ENCODE measurements around the gene RBMS1. TPM values are rescaled to one million over a fixed set of nuclear protein-coding genes. Genes with fewer than 3 reads are reported as not detected.

Gene RBMS1
- total and polyA plus RNA-seq, 2 experiments from 2014 or later = 55.5 to 94.8 TPM

DNA sequence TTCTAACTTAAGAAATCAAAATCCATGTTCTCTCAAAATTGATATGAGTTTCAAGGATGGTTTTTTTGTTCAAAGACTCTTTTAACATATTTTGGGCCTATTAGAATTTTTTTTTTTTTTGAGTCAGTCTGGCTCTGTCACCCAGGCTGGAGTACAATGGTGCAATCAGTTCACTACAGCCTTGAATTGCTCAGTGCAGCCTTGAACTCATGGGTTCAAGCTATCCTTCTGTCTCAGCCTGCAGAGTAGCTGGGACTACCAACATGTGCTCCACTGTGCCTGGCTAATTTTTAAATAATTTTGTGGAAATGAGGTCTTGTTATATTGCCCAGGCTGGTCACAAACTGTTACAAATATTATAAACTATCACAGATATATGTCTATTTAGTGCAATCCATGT is 40.6 kb upstream of the RBMS1 start:
- H4K20me1 ChIP-seq (replicated peaks; ENCODE audit: insufficient read depth) = no peaks in the 10 kb centered on the region
- no peak overlapping the region for H2AFZ ChIP-seq
- H3K27ac ChIP-seq (ENCODE audit: low read depth) = no peak overlapping the region
- H3K27me3 Mint-ChIP-seq (ENCODE audit: insufficient read depth, low read depth, poor library complexity) = no peaks in the 10 kb centered on the region
- H3K9me2 ChIP-seq (ENCODE audit: insufficient read depth) = no peaks in the 10 kb centered on the region; the same call in 1 of the 2 replicates
- no peak overlapping the region for H3K4me3 Mint-ChIP-seq
- no peaks in the 10 kb centered on the region for H3K36me3 ChIP-seq (ENCODE audit: insufficient read depth)
- no peak overlapping the region for H3K4me3 ChIP-seq
- H3K9me3 Mint-ChIP-seq = no peaks in the 10 kb centered on the region
- ATAC-seq (no peak), DNase-seq (ENCODE audit: low spot score) (no peak)
- no peaks in the 10 kb centered on the region for H3K4me1 ChIP-seq (ENCODE audit: insufficient read depth)
- TF ChIP-seq ETS1 (IDR thresholded peaks at IDR 0.05) = no peak
- TF ChIP-seq NANOG (IDR thresholded peaks at IDR 0.05; ENCODE audit: borderline replicate concordance) = no peak
- no peak for TF ChIP-seq POLR2AphosphoS5 (IDR thresholded peaks at IDR 0.05; ENCODE audit: low read depth)
- TF ChIP-seq, protein P1, sequence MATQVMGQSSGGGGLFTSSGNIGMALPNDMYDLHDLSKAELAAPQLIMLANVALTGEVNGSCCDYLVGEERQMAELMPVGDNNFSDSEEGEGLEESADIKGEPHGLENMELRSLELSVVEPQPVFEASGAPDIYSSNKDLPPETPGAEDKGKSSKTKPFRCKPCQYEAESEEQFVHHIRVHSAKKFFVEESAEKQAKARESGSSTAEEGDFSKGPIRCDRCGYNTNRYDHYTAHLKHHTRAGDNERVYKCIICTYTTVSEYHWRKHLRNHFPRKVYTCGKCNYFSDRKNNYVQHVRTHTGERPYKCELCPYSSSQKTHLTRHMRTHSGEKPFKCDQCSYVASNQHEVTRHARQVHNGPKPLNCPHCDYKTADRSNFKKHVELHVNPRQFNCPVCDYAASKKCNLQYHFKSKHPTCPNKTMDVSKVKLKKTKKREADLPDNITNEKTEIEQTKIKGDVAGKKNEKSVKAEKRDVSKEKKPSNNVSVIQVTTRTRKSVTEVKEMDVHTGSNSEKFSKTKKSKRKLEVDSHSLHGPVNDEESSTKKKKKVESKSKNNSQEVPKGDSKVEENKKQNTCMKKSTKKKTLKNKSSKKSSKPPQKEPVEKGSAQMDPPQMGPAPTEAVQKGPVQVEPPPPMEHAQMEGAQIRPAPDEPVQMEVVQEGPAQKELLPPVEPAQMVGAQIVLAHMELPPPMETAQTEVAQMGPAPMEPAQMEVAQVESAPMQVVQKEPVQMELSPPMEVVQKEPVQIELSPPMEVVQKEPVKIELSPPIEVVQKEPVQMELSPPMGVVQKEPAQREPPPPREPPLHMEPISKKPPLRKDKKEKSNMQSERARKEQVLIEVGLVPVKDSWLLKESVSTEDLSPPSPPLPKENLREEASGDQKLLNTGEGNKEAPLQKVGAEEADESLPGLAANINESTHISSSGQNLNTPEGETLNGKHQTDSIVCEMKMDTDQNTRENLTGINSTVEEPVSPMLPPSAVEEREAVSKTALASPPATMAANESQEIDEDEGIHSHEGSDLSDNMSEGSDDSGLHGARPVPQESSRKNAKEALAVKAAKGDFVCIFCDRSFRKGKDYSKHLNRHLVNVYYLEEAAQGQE (IDR thresholded peaks at IDR 0.05; ENCODE audit: unreplicated experiment) = no peak
- TF ChIP-seq EZH2phosphoT487 (IDR thresholded peaks at IDR 0.05; ENCODE audit: unreplicated experiment) = no peak
- no peak for TF ChIP-seq ZNF462 (CRISPR knock-in tag; IDR thresholded peaks at IDR 0.05)
- TF ChIP-seq CREB1 (CRISPR knock-in tag; IDR thresholded peaks at IDR 0.05; ENCODE audit: low read depth) = no peak
- no peak for TF ChIP-seq ZNF114 (CRISPR knock-in tag; IDR thresholded peaks at IDR 0.05)
- TF ChIP-seq, protein P2, sequence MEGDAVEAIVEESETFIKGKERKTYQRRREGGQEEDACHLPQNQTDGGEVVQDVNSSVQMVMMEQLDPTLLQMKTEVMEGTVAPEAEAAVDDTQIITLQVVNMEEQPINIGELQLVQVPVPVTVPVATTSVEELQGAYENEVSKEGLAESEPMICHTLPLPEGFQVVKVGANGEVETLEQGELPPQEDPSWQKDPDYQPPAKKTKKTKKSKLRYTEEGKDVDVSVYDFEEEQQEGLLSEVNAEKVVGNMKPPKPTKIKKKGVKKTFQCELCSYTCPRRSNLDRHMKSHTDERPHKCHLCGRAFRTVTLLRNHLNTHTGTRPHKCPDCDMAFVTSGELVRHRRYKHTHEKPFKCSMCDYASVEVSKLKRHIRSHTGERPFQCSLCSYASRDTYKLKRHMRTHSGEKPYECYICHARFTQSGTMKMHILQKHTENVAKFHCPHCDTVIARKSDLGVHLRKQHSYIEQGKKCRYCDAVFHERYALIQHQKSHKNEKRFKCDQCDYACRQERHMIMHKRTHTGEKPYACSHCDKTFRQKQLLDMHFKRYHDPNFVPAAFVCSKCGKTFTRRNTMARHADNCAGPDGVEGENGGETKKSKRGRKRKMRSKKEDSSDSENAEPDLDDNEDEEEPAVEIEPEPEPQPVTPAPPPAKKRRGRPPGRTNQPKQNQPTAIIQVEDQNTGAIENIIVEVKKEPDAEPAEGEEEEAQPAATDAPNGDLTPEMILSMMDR (conservative IDR thresholded peaks at IDR 0.05; ENCODE audit: low read depth in 2 of 2) = no peak
- TF ChIP-seq ZNF331 (CRISPR knock-in tag; IDR thresholded peaks at IDR 0.05; ENCODE audit: low read depth) = no peak
- TF ChIP-seq STAT1 (IDR thresholded peaks at IDR 0.05; ENCODE audit: unreplicated experiment) = no peak
- no peak for TF ChIP-seq JUNB (IDR thresholded peaks at IDR 0.05; ENCODE audit: unreplicated experiment)
- no peak for TF ChIP-seq EZH2 (IDR thresholded peaks at IDR 0.05; ENCODE audit: low read depth, unreplicated experiment)
- no peaks in the 10 kb centered on the region for H3K79me2 ChIP-seq (replicated peaks; ENCODE audit: insufficient read depth)
- no peaks in the 10 kb centered on the region for H3F3A ChIP-seq (replicated peaks; ENCODE audit: low read depth)
- no peaks in the 10 kb centered on the region for H3K36me3 Mint-ChIP-seq (ENCODE audit: low read depth)
- H3K27ac Mint-ChIP-seq = no peak overlapping the region
- no peaks in the 10 kb centered on the region for H3K4me1 Mint-ChIP-seq
- H3K27me3 ChIP-seq (ENCODE audit: insufficient read depth) = no peaks in the 10 kb centered on the region
- no peak overlapping the region for H3K4me2 ChIP-seq

Data from GM23338 (cell line).